DMS153 treated with DMSO at 0.1 percent for 48 hours (cell line): Measurements from ENCODE around the gene ZGPAT.
"Not testable (repeated sequence)": the region's sequence is repeated elsewhere in the genome, so short reads cannot be mapped to it uniquely, and the experiment has no call there.

Experiments used
- DNase-seq: peaks from one replicate; lab custom pipeline; 2025; ENCODE audit not compliant: unreplicated experiment; lab: John Stamatoyannopoulos, UW

ZGPAT gene

GRCh38 chr20:63702751-63703470 lies 4.9 kb upstream of the ZGPAT start:
- DNase-seq = no peak

DNA sequence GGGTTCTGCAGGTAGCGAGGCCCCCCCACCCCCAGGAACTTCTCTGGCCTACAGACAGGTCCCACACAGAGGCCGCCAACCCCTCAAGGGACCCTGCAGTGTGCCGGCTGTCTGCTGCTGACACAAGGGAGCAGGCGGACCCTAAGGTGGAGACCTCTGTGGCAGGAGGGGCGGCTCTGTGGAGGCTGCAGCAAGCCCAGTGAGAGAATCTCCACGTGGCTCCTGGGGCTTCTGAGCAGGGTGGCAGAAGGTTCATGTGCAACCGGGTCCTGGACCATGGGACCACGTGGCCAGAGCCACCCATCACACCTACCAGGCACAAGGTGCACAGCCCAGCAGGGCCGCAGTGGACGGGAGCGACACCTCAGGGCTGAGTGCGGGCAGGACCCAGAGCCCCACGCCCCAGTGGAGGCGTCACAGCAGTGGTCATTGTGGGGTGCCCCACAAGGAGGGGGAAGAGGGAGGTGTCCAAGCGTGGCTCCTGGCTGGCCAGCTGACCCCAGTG lies 4.3 kb upstream of the ZGPAT start:
- no peak for DNase-seq

GRCh38 chr20:63703976-63704748 lies 3.7 kb upstream of the ZGPAT start:
- no peak for DNase-seq

GRCh38 chr20:63704749-63705117 lies 3.1 kb upstream of the ZGPAT start:
- no peak for DNase-seq

DNA sequence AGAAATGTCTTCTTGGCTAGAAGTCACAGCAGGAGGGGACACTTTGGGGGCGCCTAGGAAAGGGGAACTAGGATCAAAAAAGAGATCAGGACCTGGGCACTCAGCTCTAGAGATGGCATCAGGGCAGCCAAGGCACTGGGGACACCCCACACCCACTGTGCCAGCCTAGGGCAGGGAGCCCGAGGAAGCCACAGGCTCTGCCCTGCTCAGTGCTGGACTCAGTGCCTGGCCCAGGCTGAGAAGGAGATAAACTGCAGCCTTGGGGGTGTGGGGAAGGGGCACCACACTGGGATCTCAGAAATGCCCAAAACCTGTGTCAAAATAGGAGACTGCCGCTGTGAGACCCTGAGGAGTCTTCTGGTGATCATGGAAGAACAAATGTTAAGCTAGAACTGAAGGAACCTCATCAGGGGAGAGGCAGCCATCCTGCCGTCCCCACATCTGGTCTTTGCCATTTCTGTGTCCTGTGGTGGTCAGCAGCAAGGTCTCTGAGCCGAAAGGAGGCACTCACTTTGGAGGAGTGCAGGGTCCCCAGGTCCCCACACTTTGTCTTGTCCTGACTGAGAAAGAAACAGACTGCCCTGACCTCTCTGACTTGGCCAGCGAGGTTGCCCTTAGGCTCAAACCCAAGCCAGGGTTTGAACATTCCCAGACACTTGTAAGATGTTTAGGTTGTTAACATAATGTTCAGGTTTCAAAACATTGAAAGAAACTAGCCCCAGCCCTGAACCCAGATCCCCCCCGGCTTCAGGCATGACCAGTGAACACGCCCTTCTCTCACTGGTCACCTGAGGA lies 2.4 kb upstream of the ZGPAT start:
- no peak for DNase-seq

GRCh38 chr20:63706027-63706695 lies 1.7 kb upstream of the ZGPAT start:
- DNase-seq = no peak

DNA sequence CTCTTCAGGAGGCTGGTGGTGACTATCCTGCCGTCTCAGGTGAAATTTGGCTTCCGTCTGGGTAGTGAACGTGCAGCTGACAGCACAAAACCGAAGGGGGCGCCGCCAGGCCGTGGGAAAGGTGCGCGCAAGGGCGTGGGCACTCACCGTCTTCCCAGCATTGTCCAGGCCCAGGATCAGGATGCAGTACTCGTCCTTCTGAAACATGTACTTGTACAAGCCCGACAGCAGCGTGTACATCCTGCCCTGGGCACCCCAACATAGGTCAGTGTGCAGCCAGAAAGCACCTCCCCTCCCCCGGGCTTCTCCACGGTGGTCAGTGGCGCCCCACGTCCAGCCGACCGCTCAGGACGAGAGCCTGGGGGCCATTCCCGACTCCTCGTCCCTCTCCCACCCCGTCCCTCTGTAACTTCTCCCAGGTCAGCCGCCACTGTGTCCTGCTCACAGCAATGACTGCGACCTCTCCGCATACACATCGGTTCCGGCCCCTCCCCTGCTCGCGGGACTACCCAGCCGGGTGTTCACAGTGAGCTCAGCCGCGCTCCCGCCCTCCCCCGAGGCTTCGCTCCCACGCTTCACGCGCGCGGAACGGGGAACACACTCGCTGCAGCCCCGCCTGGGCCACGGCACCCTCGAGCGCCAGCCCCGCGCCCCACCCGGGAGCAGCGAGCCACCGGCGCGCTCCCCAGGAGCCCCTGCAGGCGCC lies 834 bp upstream of the ZGPAT start:
- DNase-seq = no peak

DNA sequence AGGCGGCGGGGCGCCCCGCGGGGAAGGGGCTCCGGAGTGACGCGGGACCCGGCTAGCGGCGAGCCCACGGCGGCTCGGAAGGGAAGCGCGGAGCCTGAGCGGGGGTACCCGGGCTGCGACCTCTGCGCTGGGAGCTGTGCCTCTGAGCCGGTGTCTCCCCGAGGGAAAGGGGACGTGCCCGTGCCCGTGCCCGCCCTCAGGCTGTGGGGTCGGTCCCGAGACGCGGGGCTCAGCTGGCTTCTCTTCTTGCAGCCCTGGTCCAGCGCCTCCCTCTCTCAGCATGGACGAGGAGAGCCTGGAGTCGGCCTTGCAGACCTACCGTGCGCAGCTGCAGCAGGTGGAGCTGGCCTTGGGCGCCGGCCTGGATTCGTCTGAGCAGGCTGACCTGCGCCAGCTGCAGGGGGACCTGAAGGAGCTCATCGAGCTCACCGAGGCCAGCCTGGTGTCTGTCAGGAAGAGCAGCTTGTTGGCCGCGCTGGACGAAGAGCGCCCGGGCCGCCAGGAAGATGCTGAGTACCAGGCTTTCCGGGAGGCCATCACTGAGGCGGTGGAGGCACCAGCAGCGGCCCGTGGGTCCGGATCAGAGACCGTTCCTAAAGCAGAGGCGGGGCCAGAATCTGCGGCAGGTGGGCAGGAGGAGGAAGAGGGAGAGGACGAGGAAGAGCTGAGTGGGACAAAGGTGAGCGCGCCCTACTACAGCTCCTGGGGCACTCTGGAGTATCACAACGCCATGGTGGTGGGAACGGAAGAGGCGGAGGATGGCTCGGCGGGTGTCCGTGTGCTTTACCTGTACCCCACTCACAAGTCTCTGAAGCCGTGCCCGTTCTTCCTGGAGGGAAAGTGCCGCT lies 686 bp downstream of the ZGPAT start:
- DNase-seq = no peak

DNA sequence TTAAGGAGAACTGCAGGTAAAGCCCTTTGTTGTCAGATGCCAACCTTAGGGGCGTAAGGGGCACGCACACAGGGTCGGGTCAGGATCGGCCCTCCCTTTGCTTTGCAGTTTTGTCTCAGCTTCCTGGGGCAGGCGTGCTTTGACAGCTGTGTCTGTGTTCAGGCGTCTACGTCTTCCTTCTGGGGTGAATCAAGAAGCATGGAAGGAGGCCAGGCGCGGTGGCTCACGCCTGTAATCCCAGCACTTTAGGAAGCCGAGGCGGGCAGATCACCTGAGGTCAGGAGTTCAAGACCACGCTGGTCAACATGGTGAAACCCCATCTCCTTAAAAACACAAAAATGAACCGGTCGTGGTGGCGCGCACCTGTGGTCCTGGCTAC lies 1.3 kb downstream of the ZGPAT start:
- DNase-seq = no peak

- DNase-seq = no peak
Observed at GRCh38 chr20:63711085-63711645, 3.3 kb downstream of the ZGPAT start.

GRCh38 chr20:63712191-63712590 lies 4.4 kb downstream of the ZGPAT start:
- DNase-seq = no peak

GRCh38 chr20:63714858-63715257 lies 7.0 kb downstream of the ZGPAT start:
- no peak for DNase-seq

GRCh38 chr20:63718996-63719395 lies 11.2 kb downstream of the ZGPAT start:
- DNase-seq = no peak

- DNase-seq = not testable (repeated sequence)
Observed at GRCh38 chr20:63722967-63723622, 15.3 kb downstream of the ZGPAT start.

DNA sequence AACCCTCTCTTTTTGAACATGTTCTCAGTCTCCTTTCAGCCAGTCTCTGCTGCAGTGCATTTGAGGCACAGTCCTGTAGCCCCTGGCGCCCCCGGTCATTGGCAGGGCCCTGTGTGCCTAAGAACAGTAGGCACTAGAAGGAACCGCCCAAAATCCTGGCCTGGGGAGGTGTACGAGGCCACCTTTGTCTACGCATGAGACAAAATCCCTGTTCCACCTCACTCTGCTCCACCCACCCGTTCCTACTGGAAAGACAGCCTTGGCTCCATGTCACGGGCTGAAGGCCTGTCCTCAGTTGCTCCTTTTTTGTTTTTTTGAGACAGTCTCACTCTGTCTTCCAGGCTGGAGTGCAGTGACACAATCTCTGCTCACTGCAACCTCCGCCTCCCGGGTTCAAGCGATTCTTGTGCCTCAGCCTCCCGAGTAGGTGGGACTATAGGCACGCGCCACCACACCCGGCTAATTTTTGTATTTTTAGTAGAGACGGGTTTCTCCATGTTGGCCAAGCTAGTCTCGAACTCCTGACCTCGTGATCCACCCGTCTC lies 22.4 kb downstream of the ZGPAT start:
- not testable (repeated sequence) for DNase-seq

- no peak for DNase-seq
Observed at GRCh38 chr20:63731410-63731809, 23.6 kb downstream of the ZGPAT start.

GRCh38 chr20:63732118-63733095 lies 24.6 kb downstream of the ZGPAT start:
- no peak for DNase-seq
